ENCODE results near the gene CTDP1. TPM values are rescaled to one million over a fixed set of nuclear protein-coding genes. Genes with fewer than 3 reads are reported as not detected.
"Not testable (repeated sequence)": the region's sequence is repeated elsewhere in the genome, so short reads cannot be mapped to it uniquely, and the experiment has no call there.

Gene CTDP1
- total RNA-seq, 1 experiment from 2014 or later, result 33.7 TPM

- 0 out of 7 replicates have a peak overlapping the region, but pooled peaks of 1 of the 3 experiments have one; percentile 34 for H3K27ac Mint-ChIP-seq
Observed at GRCh38 chr18:79693561-79694205, 14.1 kb downstream of the CTDP1 start.

GRCh38 chr18:79694206-79694894, 14.7 kb downstream of the CTDP1 start:
- not testable (repeated sequence) for DNase-seq; H4K5ac ChIP-seq (ENCODE audit: insufficient read length, low read depth, low read length); H4K91ac ChIP-seq (ENCODE audit: insufficient read length, low read depth, low read length); H2BK20ac ChIP-seq (ENCODE audit: low read depth, low read length, poor library complexity, severe bottlenecking); H2AFZ ChIP-seq (ENCODE audit: low read length); H2BK15ac ChIP-seq (ENCODE audit: low read depth, low read length); H4K8ac ChIP-seq (replicated peaks; ENCODE audit: insufficient read length, low read depth, low read length); H4K20me1 ChIP-seq (ENCODE audit: control insufficient read depth, insufficient read depth, insufficient read length); H3K56ac ChIP-seq (ENCODE audit: insufficient read length, low read depth, low read length); H3K9me3 Mint-ChIP-seq; H3K4me2 ChIP-seq (ENCODE audit: insufficient read depth, insufficient read length, low read length); H2BK5ac ChIP-seq (ENCODE audit: insufficient read length, low read length); H3K4me3 Mint-ChIP-seq; H3K23me2 ChIP-seq (ENCODE audit: insufficient read length, low read depth, low read length, poor library complexity, severe bottlenecking); H3K14ac ChIP-seq (ENCODE audit: insufficient read depth, low read length); H2BK12ac ChIP-seq (ENCODE audit: insufficient read length, low read depth, low read length); H3K9ac ChIP-seq (ENCODE audit: extremely low read depth, insufficient read length, low read length); H3K9me3 ChIP-seq (ENCODE audit: control insufficient read depth, low read depth, low read length); H2BK120ac ChIP-seq (ENCODE audit: low read depth, low read length, poor library complexity, severe bottlenecking); H3K4me1 ChIP-seq (ENCODE audit: insufficient read depth, low read length); H2AK5ac ChIP-seq (ENCODE audit: insufficient read length, low read length); H3K27ac ChIP-seq (ENCODE audit: insufficient read length, low read depth, low read length); H3K4ac ChIP-seq (ENCODE audit: low read depth, low read length); H3K27me3 Mint-ChIP-seq (ENCODE audit: low read depth); H3K18ac ChIP-seq (ENCODE audit: insufficient read length, low read depth, low read length); H3T11ph ChIP-seq (ENCODE audit: low read length); H3K23ac ChIP-seq (ENCODE audit: insufficient read length, low read depth, low read length); H3K27me3 ChIP-seq (ENCODE audit: insufficient read depth, low read length)
- Mint-ChIP-seq H3K4me1 (peaks cover 8 to 18% of the 10 kb centered on the region in 2 experiments), H3K27ac (peak overlapping the region in 1 of 3 experiments; percentile 83; a peak in 1 of 7 replicates), H3K36me3 (ENCODE audit: insufficient read depth in 1 of 3, low read depth in 3 of 3) (peaks cover 15 to 37% (median 30%) of the 10 kb centered on the region in 3 experiments; a peak in 6 of 7 replicates)
- Histone ChIP-seq H3K79me1 (ENCODE audit: insufficient read depth, low read depth, low read length, poor library complexity, severe bottlenecking) (peaks cover 13% of the 10 kb centered on the region), H3K79me2 (ENCODE audit: insufficient read depth, low read length) (peaks cover 20% of the 10 kb centered on the region; the same call in 1 of the 2 replicates)
- WGBS (ENCODE audit: extremely low coverage, insufficient read length, low lambda C conversion rate), result no CpG with 5 or more reads among the region's 32 CpGs

More at GRCh38 chr18:79693561-79694205, 14.1 kb downstream of the CTDP1 start:
- Histone ChIP-seq H3K4me1 (ENCODE audit: insufficient read depth, low read length) (no peaks in the 10 kb centered on the region), H3K23ac (ENCODE audit: insufficient read length, low read depth, low read length) (no peak overlapping the region), H3K9ac (ENCODE audit: extremely low read depth, insufficient read length, low read length) (no peak overlapping the region), H3K23me2 (ENCODE audit: insufficient read length, low read depth, low read length, poor library complexity, severe bottlenecking) (no peaks in the 10 kb centered on the region), H4K5ac (ENCODE audit: insufficient read length, low read depth, low read length) (no peak overlapping the region), H3K14ac (ENCODE audit: insufficient read depth, low read length) (no peak overlapping the region; the same call in 1 of the 2 replicates), H4K91ac (ENCODE audit: insufficient read length, low read depth, low read length) (no peak overlapping the region), H4K20me1 (ENCODE audit: control insufficient read depth, insufficient read depth, insufficient read length) (peaks cover 2% of the 10 kb centered on the region), H2AK5ac (ENCODE audit: insufficient read length, low read length) (no peak overlapping the region), H3K4me2 (ENCODE audit: insufficient read depth, insufficient read length, low read length) (no peak overlapping the region), H3K79me1 (ENCODE audit: insufficient read depth, low read depth, low read length, poor library complexity, severe bottlenecking) (peaks cover 18% of the 10 kb centered on the region), H3K18ac (ENCODE audit: insufficient read length, low read depth, low read length) (no peak overlapping the region), H2AFZ (ENCODE audit: low read length) (no peak overlapping the region), H3K79me2 (ENCODE audit: insufficient read depth, low read length) (peaks cover 24% of the 10 kb centered on the region; the same call in 1 of the 2 replicates), H3K56ac (ENCODE audit: insufficient read length, low read depth, low read length) (no peak overlapping the region), H3K27ac (ENCODE audit: insufficient read length, low read depth, low read length) (no peak overlapping the region), H2BK120ac (ENCODE audit: low read depth, low read length, poor library complexity, severe bottlenecking) (no peak overlapping the region), H2BK5ac (ENCODE audit: insufficient read length, low read length) (no peak overlapping the region), H2BK20ac (ENCODE audit: low read depth, low read length, poor library complexity, severe bottlenecking) (no peak overlapping the region), H4K8ac (replicated peaks; ENCODE audit: insufficient read length, low read depth, low read length) (no peak overlapping the region), H3K4ac (ENCODE audit: low read depth, low read length) (no peak overlapping the region), H3T11ph (ENCODE audit: low read length) (no peak overlapping the region), H3K27me3 (ENCODE audit: insufficient read depth, low read length) (no peaks in the 10 kb centered on the region), H2BK12ac (ENCODE audit: insufficient read length, low read depth, low read length) (no peak overlapping the region), H2BK15ac (ENCODE audit: low read depth, low read length) (no peak overlapping the region), H3K9me3 (ENCODE audit: control insufficient read depth, low read depth, low read length) (no peaks in the 10 kb centered on the region)
- no peak for TF ChIP-seq CTCF (conservative IDR thresholded peaks at IDR 0.05)
- no peaks in the 10 kb centered on the region for H3K27me3 Mint-ChIP-seq (ENCODE audit: low read depth)
- H3K9me3 Mint-ChIP-seq, result no peaks in the 10 kb centered on the region
- no peak overlapping the region for H3K4me3 Mint-ChIP-seq
- WGBS (ENCODE audit: extremely low coverage, insufficient read length, low lambda C conversion rate), result no CpG with 5 or more reads among the region's 31 CpGs
- H3K36me3 Mint-ChIP-seq (ENCODE audit: insufficient read depth in 1 of 3, low read depth in 3 of 3), result peaks cover 15 to 31% (median 24%) of the 10 kb centered on the region in 3 experiments; a peak in 6 of 7 replicates
- DNase-seq, result peak; percentile 74
- H3K4me1 Mint-ChIP-seq, result peaks cover 8 to 18% of the 10 kb centered on the region in 2 experiments

Measured in H9 (cell line).